Skeletal muscle satellite cell (primary cell): ENCODE results near the gene COPS8.
A peak's percentile ranks its signal among the peaks of the same experiment; 100 is the strongest.

ENCODE experiments used
- H3K27me3 ChIP-seq: 2 replicates; pipeline ENCODE4 v1.7.0; 2013; ENCODE audit warnings: low read length; ENCODE audit not compliant: control insufficient read depth, insufficient read depth
- H3K36me3 ChIP-seq: 2 replicates; pipeline ENCODE4 v1.7.0; 2013; ENCODE audit warnings: mild to moderate bottlenecking, control low read depth, low read length; ENCODE audit not compliant: insufficient read depth
- H3K4me1 ChIP-seq: 2 replicates; pipeline ENCODE4 v1.7.0; 2013; ENCODE audit warnings: low read length; ENCODE audit not compliant: control insufficient read depth, insufficient read depth
- H3K4me2 ChIP-seq: 2 replicates; pipeline ENCODE4 v1.7.0; 2013; ENCODE audit warnings: mild to moderate bottlenecking, low read length
- H3K4me3 ChIP-seq: 2 replicates; pipeline ENCODE4 v1.7.0; 2013; ENCODE audit warnings: low read length
- H3K9ac ChIP-seq: 2 replicates; pipeline ENCODE4 v1.7.0; 2013; ENCODE audit warnings: mild to moderate bottlenecking, low read depth, low read length, moderate library complexity
- H3K9me3 ChIP-seq: replicated peaks from 2 replicates; pipeline ENCODE4 v1.7.0; 2013; ENCODE audit warnings: mild to moderate bottlenecking, control low read depth, low read length

Gene COPS8

DNA sequence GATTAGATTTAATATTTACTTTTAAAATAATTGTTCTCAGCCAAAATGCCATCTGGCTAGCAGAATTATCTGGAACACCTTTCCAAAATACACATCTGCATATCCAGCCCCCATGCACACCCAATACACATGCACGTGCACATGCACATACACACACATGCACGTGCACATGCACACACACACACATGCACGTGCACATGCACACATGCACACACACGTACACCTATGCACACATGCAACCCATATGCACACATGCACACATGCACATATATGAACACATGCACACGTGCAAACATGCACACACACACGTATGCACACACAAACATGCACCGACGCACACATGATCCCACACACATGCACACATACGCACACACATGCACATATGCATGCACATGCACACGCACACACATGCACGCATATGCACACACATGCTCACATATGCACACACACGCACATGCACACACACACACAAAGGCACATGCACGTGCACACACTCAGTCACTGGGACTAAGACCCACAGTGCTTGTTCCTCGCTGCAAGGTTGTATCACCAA, 53.5 kb downstream of the COPS8 start:
- no peak overlapping the region for H3K4me2 ChIP-seq
- no peaks in the 10 kb centered on the region for H3K36me3 ChIP-seq
- H3K9ac ChIP-seq = no peak overlapping the region
- no peaks in the 10 kb centered on the region for H3K9me3 ChIP-seq
- no peak overlapping the region for H3K4me3 ChIP-seq
- no peaks in the 10 kb centered on the region for H3K27me3 ChIP-seq
- peaks cover 34% of the 10 kb centered on the region for H3K4me1 ChIP-seq

- H3K9ac ChIP-seq = no peak overlapping the region
Measured at GRCh38 chr2:237140689-237141285, 55.1 kb downstream of the COPS8 start.

GRCh38 chr2:237141571-237142051, 55.9 kb downstream of the COPS8 start:
- Histone ChIP-seq H3K9me3 (peaks cover 8% of the 10 kb centered on the region), H3K27me3 (no peaks in the 10 kb centered on the region), H3K4me1 (peaks cover 37% of the 10 kb centered on the region), H3K4me3 (no peak overlapping the region), H3K4me2 (no peak overlapping the region), H3K36me3 (no peaks in the 10 kb centered on the region), H3K9ac (no peak overlapping the region)

More at GRCh38 chr2:237140689-237141285, 55.1 kb downstream of the COPS8 start:
- peaks cover 1% of the 10 kb centered on the region for H3K9me3 ChIP-seq
- no peaks in the 10 kb centered on the region for H3K36me3 ChIP-seq
- H3K4me3 ChIP-seq = no peak overlapping the region
- no peak overlapping the region for H3K4me2 ChIP-seq
- H3K27me3 ChIP-seq = no peaks in the 10 kb centered on the region
- H3K4me1 ChIP-seq = peaks cover 37% of the 10 kb centered on the region

GRCh38 chr2:237143118-237143517, 57.4 kb downstream of the COPS8 start:
- Histone ChIP-seq H3K27me3 (no peaks in the 10 kb centered on the region), H3K9me3 (peaks cover 20% of the 10 kb centered on the region), H3K36me3 (no peaks in the 10 kb centered on the region), H3K4me3 (no peak overlapping the region), H3K4me1 (peaks cover 37% of the 10 kb centered on the region), H3K9ac (peak overlapping the region; percentile 38), H3K4me2 (no peak overlapping the region)

DNA sequence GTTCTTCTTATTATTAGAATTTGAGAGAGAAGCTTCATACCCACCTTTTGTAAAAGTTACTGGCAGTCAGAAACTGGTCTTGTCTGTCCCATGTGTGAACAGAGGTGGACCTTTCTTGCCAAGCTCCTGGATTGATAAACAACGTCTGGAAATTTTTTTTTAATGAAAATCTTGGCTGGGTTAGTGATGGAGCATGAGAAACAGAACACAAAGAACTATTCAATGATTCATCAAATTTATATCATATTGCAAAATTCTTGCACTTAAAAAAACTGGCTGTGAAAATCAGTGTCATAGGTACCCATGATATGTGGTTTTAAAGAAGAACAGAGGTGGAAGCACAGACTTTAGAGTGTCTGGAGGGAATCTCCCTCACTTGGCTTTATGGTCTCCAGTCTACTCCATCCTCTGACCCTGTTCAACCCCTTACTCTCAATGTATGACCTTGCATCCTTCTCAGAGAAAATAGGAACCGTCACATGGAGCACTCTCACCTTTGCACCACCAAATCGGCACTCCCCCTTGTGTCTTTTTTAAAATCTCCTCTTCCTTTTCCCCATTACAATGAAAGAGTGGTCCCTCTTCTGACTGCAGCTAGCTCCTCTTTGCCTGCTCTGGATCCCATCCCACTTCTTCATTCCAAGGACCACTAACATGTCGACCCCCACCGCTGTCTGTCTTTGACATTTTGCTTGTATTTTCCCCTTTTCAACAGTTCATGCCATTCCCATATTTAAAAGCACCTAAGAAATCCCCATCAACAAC, 58.2 kb downstream of the COPS8 start:
- Histone ChIP-seq H3K9me3 (peaks cover 25% of the 10 kb centered on the region), H3K9ac (peak overlapping the region; percentile 38), H3K27me3 (no peaks in the 10 kb centered on the region), H3K36me3 (no peaks in the 10 kb centered on the region), H3K4me3 (no peak overlapping the region), H3K4me1 (peaks cover 38% of the 10 kb centered on the region), H3K4me2 (no peak overlapping the region)

GRCh38 chr2:237144516-237144915, 58.8 kb downstream of the COPS8 start:
- H3K4me1 ChIP-seq = peaks cover 44% of the 10 kb centered on the region
- no peak overlapping the region for H3K4me3 ChIP-seq
- no peaks in the 10 kb centered on the region for H3K27me3 ChIP-seq
- H3K4me2 ChIP-seq = no peak overlapping the region
- H3K9ac ChIP-seq = no peak overlapping the region
- peaks cover 25% of the 10 kb centered on the region for H3K9me3 ChIP-seq
- no peaks in the 10 kb centered on the region for H3K36me3 ChIP-seq

DNA sequence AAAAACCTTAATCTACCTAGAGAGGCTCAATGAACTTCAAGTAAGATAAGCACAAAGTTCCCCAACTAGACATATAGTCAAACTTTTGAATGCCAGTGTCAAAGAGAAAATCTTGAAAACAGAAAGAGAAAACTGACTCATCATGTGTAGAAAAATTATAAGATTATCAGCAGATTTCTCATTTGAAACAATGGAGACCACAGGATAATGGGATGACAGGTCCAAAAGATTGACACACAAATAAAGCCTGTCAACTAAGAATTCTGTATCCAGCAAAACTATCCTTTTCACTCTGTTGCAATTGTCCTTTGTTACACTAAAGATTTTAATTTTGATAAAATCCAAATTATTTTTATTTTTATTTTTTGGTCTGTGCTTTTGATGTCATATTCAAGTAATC, 61.6 kb downstream of the COPS8 start:
- Histone ChIP-seq H3K9me3 (peaks cover 25% of the 10 kb centered on the region), H3K9ac (no peak overlapping the region), H3K4me3 (no peak overlapping the region), H3K27me3 (no peaks in the 10 kb centered on the region), H3K4me1 (peaks cover 36% of the 10 kb centered on the region), H3K36me3 (no peaks in the 10 kb centered on the region), H3K4me2 (no peak overlapping the region)

DNA sequence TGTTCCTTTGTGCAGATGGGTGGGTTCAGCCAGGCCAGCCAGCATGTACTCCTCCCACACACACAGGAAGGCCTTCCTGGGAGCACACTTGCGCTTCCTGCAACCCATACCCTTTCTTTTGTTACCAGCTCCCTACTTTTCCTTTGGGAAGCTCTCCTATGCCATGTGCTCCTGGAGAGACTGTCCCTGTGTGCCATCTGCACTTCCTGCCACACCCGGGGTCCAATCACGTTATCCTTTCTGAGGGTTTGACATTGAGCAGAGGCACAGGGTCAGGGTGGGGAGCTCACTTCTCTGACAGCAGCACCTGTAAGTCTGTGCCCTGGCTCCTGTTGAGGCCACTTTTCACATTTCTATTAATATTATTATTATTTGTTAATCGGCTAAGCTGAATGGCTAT, 62.9 kb downstream of the COPS8 start:
- H3K4me1 ChIP-seq = peaks cover 23% of the 10 kb centered on the region
- H3K9me3 ChIP-seq = peaks cover 25% of the 10 kb centered on the region
- H3K36me3 ChIP-seq = no peaks in the 10 kb centered on the region
- no peak overlapping the region for H3K9ac ChIP-seq
- H3K27me3 ChIP-seq = no peaks in the 10 kb centered on the region
- no peak overlapping the region for H3K4me3 ChIP-seq
- no peak overlapping the region for H3K4me2 ChIP-seq

DNA sequence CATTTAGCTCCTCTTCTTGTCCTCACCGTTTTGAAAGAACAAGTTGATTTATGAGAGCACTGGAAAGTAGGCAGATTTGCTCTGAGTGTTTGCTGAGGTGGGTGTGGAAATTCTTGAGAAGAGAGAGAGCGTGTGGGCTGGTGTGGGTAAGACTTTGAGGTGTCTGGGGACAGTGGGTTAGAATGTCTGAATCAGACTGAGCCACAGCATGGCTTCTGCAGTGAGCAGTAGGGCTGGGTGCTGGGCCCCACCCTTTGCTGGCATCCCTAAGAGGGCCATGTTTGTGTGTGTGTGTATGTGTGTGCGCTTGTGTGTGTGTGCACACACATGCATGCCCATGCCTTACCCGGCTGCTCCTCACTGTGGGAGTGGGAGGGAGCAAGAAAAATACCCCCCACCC, 63.7 kb downstream of the COPS8 start:
- no peaks in the 10 kb centered on the region for H3K27me3 ChIP-seq
- H3K4me1 ChIP-seq = peaks cover 15% of the 10 kb centered on the region
- no peak overlapping the region for H3K9ac ChIP-seq
- no peaks in the 10 kb centered on the region for H3K36me3 ChIP-seq
- peaks cover 25% of the 10 kb centered on the region for H3K9me3 ChIP-seq
- H3K4me2 ChIP-seq = no peak overlapping the region
- H3K4me3 ChIP-seq = no peak overlapping the region
